ENCODE measurements around the gene RMND5B. TPM values are rescaled to one million over a fixed set of nuclear protein-coding genes. Genes with fewer than 3 reads are reported as not detected.

Gene RMND5B
- total and polyA plus RNA-seq, 7 donors: 43.5 to 80.2 (median 53.6) TPM

DNA sequence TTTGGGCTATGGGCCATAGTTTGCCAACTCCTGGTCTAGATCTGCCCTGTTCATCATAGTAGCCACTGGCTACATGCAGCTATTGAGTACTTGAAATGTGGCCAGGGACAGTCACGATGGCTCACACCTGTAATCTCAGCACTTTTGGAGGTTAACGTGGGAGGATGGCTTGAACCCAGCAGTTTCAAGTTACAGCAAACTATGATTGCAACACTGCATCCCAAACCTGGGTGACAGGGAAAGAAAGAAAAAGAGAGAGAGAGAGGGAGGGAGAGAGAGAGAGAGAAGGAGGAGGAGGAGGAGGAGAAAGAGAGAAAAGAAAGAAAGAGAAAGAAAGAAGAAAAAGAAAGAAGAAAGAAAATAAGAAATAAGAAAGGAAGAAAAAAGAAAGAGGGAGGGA is 61.4 kb downstream of the RMND5B start:
- whole genome bisulfite sequencing, 3 donors: 9 to 39% (median 23%) methylated on average over 2 of the region's 2 CpGs
- ATAC-seq: peak in 2 of 4 donors; percentile 82 to 87
- H3K36me3 ChIP-seq (ENCODE audit: insufficient read depth in 1 of 2, low read depth in 1 of 2): no peaks in the 10 kb centered on the region
- no peaks in the 10 kb centered on the region for H3K4me1 ChIP-seq
- H3K9me3 ChIP-seq: no peaks in the 10 kb centered on the region
- H3K27me3 ChIP-seq (ENCODE audit: insufficient read depth in 3 of 3, low read length in 2 of 3): no peaks in the 10 kb centered on the region
- no peak overlapping the region for H3K27ac ChIP-seq
- no peak overlapping the region for H3K4me3 ChIP-seq
- DNase-seq: no peak
- TF ChIP-seq, protein P1, sequence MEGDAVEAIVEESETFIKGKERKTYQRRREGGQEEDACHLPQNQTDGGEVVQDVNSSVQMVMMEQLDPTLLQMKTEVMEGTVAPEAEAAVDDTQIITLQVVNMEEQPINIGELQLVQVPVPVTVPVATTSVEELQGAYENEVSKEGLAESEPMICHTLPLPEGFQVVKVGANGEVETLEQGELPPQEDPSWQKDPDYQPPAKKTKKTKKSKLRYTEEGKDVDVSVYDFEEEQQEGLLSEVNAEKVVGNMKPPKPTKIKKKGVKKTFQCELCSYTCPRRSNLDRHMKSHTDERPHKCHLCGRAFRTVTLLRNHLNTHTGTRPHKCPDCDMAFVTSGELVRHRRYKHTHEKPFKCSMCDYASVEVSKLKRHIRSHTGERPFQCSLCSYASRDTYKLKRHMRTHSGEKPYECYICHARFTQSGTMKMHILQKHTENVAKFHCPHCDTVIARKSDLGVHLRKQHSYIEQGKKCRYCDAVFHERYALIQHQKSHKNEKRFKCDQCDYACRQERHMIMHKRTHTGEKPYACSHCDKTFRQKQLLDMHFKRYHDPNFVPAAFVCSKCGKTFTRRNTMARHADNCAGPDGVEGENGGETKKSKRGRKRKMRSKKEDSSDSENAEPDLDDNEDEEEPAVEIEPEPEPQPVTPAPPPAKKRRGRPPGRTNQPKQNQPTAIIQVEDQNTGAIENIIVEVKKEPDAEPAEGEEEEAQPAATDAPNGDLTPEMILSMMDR (IDR thresholded peaks at IDR 0.05): no peak
- intact Hi-C loops (cut with DNase I): no loop called here

DNA sequence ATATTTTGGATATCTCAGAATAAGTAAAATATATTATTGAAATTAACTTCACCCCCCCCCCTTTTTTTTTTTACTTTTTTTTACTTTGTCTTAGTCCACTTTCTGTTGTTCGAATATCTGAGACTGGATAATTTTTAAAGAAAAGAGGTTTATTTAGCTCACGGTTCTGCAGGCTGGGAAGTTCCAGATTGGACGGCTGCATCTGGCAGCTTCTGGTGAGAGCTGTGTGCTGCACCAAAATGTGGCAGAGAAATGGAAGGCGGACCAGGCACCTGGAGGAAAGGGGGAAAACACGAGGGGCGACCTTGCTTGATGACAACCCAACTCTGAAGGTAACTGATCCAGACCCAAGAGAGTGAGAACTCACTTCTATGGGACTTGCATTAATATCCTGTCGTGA is 62.0 kb downstream of the RMND5B start:
- TF ChIP-seq, protein P1 (IDR thresholded peaks at IDR 0.05): no peak
- Histone ChIP-seq H3K4me3 (no peak overlapping the region), H3K9me3 (no peaks in the 10 kb centered on the region), H3K4me1 (no peaks in the 10 kb centered on the region), H3K27ac (no peak overlapping the region), H3K27me3 (ENCODE audit: insufficient read depth in 3 of 3, low read length in 2 of 3) (no peaks in the 10 kb centered on the region), H3K36me3 (ENCODE audit: insufficient read depth in 1 of 2, low read depth in 1 of 2) (no peaks in the 10 kb centered on the region)
- intact Hi-C loops (cut with DNase I): no loop called here
- DNase-seq (no peak), ATAC-seq (no peak)
- WGBS, 3 donors: 92 to 95% (median 94%) methylated on average over 7 of the region's 7 CpGs

DNA sequence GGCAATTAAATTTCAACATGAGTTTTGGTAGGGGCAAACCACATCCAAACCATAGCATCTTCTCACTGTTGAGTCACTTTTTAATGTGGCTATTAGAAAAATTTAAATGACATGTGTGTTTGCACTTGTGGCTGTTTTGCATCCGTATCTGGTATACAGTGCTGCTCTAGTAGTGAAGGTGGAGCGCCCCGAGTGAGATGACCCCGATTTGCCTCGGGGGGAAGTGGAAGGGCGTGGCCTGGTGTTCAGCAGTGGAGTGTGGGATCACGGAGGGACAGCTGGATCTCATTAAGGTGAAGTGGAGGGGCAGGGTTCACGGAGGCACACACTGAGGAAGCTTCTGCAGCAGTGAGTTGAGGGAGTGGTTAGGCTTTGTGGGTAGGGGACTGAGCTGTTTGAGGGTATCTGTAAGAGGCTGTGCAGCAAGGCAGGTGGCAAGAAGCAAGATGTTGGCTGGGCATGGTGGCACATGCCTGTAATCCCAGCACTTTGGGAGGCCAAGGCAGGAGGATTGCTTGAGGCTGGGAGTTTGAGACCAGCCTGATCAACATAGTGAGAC is 62.5 kb downstream of the RMND5B start:
- intact Hi-C loops (cut with DNase I): no loop called here
- ATAC-seq (no peak), DNase-seq (no peak)
- no peaks in the 10 kb centered on the region for H3K9me3 ChIP-seq
- 58 to 71% (median 68%) methylated on average over 8 of the region's 8 CpGs for WGBS, 3 donors
- no peak overlapping the region for H3K4me3 ChIP-seq
- H3K4me1 ChIP-seq: no peaks in the 10 kb centered on the region
- H3K27ac ChIP-seq: no peak overlapping the region
- H3K27me3 ChIP-seq (ENCODE audit: insufficient read depth in 3 of 3, low read length in 2 of 3): no peaks in the 10 kb centered on the region
- H3K36me3 ChIP-seq (ENCODE audit: insufficient read depth in 1 of 2, low read depth in 1 of 2): no peaks in the 10 kb centered on the region
- TF ChIP-seq, protein P1 (IDR thresholded peaks at IDR 0.05): no peak

DNA sequence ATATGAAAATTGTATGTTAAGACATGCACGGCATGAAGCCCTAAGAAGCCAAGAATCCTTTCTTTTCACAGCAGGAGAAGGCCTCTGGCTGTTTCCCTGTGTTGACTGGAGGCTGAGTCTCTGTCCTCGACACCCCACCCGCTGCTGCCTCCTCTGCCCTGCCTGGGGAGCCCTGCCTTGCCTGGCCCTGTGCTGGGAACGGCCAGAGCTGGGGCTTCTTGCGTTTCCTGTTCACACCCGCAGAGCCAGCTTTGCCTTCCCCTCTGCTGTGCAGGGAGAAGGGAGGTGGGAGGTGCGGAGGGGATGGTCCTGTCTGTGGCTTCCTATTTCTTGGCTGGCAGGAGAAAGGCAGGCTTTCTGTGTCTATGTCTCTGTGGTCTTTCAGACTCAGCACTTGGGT is 63.2 kb downstream of the RMND5B start:
- no peak overlapping the region for H3K27ac ChIP-seq
- H3K4me3 ChIP-seq: no peak overlapping the region
- no peaks in the 10 kb centered on the region for H3K4me1 ChIP-seq
- intact Hi-C loops (cut with DNase I): no loop called here
- no peaks in the 10 kb centered on the region for H3K27me3 ChIP-seq (ENCODE audit: insufficient read depth in 3 of 3, low read length in 2 of 3)
- TF ChIP-seq, protein P1 (IDR thresholded peaks at IDR 0.05): no peak
- 37 to 49% (median 45%) methylated on average over 7 of the region's 7 CpGs for WGBS, 3 donors
- no peaks in the 10 kb centered on the region for H3K36me3 ChIP-seq (ENCODE audit: insufficient read depth in 1 of 2, low read depth in 1 of 2)
- DNase-seq (no peak), ATAC-seq (no peak)
- no peaks in the 10 kb centered on the region for H3K9me3 ChIP-seq

DNA sequence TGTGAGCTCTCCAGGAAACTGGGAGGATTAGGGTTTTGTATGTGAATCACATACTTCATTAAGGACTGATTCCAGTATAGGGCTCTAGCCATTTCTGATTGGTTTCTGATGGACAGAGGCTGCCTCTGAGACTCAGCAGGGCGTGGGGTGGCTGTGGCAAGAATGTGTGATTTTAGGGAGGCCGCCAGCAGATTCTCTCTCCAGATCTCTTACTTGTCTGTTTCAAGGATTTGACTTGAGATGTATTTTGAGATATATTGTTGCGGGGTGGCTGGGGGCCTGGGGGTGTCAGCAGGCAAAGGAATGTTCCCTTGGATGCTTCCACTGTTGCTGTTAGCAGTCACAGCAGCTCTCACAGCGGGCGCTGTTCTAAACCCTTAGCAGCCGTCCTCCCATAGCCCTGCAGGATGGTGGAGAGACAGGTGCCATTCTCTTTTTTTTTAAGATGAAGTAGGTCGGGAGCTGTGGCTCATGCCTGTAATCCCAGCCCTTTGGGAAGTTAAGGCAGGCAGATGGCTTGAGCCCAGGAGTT is 65.5 kb downstream of the RMND5B start:
- Histone ChIP-seq H3K9me3 (no peaks in the 10 kb centered on the region), H3K27ac (no peak overlapping the region), H3K4me1 (no peaks in the 10 kb centered on the region), H3K4me3 (no peak overlapping the region), H3K27me3 (ENCODE audit: insufficient read depth in 3 of 3, low read length in 2 of 3) (no peaks in the 10 kb centered on the region), H3K36me3 (ENCODE audit: insufficient read depth in 1 of 2, low read depth in 1 of 2) (no peaks in the 10 kb centered on the region)
- DNase-seq: no peak
- TF ChIP-seq, protein P1 (IDR thresholded peaks at IDR 0.05): no peak
- ATAC-seq: no peak
- intact Hi-C loops (cut with DNase I): no loop called here
- WGBS, 3 donors: 66 to 75% (median 67%) methylated on average over 7 of the region's 7 CpGs
